NCI-H187 (cell line): ENCODE measurements around the gene PAFAH2.
"Not testable (repeated sequence)": the region's sequence is repeated elsewhere in the genome, so short reads cannot be mapped to it uniquely, and the experiment has no call there.

ENCODE experiments used
- DNase-seq, 2 experiments: peaks; one replicate each; lab custom pipeline; 2025; lab: John Stamatoyannopoulos, UW

Gene PAFAH2

DNA sequence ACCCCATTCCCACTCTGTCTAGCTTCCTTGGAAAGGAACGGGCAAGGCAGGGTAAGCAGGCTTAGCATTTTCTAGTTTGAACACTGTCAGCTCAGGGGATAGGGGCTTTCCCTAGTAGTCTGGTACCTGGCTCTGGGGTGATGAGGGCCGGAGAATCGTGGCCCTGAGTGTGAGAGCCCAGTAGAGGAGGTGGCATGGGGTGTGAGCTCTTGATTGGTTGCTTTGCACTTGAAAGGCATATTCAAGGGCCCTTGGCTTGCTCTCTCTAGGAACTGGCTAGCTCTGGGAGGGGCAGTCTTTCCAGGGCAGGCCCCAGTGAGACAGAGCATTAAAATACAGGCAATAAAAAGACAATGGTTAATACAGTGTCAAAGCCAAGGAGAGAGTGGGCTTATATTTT lies 13.0 kb upstream of the PAFAH2 start:
- peak in 1 of 2 experiments; percentile 33 for DNase-seq

- no peak for DNase-seq
Measured at GRCh38 chr1:26009796-26010447, 12.1 kb upstream of the PAFAH2 start.

DNA sequence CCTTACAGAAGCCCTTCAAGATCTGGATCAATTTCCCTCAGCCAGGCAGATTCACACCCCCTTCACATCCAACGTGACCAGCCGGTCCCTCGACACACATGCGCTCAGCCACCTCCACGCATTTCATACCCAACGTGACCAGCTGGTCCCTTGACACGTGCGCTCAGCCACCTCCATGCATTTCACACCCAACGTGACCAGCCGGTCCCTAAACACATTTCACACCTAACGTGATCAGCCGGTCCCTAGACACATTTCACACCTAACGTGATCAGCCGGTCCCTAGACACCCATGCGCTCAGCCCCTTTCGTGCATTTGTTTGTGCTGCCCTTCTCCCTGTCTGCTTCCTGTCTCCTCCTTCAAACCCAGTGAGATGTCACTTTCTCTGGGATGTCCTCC lies 8.8 kb upstream of the PAFAH2 start:
- no peak for DNase-seq

DNA sequence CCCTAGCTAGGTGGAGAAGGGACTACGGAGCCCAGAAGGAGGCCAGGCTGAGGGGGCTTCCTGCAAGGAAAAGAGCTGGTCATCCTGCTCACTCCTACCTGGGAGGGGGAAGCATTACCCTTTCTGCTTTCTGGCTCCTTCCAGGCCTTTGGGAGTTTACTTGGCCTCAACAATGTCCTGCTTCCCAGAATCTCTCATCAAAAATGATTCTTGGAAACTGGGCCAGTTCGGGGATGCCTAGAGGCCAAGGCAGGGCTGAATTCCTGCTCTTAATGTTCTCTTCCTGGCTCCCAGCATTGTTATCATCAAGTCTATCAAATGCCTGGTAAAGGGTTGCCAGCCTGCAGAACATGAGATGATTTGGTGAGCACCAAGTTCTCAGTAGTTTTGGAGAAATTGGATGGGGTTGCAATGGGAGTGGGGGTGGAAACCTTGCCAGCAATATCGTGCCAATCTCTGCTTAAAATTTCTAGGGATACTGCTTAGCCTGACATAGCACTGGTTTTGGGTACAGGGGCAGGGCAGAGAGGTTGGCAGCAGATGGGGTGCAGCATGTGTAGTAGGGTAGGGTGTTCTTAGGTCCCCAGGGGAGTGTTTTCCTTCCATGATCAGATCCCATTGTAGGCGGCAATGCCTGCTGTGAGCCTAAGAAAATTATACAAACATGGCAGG lies 7.7 kb upstream of the PAFAH2 start:
- no peak for DNase-seq

DNA sequence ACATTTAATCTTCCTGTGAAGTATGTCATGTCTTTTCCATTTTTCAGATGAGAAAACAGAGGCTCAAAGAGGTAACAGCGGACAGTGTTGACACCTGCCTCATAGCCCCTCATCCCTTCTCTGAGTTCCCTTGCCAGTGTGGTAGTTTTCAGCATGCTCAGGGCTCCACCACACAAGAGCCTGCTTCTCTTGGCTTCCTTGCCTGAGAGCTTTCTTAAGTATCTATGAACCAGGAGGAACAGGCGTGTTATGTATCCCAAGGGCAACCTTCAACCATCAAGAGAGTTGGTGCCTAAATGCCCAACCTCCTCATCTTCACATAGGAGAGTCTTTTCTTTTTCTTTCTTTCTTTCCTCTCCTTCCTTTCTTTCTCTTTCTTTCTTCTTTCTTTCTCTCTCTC lies 5.9 kb upstream of the PAFAH2 start:
- DNase-seq: no peak

GRCh38 chr1:26003262-26003661 lies 5.4 kb upstream of the PAFAH2 start:
- DNase-seq: no peak

DNA sequence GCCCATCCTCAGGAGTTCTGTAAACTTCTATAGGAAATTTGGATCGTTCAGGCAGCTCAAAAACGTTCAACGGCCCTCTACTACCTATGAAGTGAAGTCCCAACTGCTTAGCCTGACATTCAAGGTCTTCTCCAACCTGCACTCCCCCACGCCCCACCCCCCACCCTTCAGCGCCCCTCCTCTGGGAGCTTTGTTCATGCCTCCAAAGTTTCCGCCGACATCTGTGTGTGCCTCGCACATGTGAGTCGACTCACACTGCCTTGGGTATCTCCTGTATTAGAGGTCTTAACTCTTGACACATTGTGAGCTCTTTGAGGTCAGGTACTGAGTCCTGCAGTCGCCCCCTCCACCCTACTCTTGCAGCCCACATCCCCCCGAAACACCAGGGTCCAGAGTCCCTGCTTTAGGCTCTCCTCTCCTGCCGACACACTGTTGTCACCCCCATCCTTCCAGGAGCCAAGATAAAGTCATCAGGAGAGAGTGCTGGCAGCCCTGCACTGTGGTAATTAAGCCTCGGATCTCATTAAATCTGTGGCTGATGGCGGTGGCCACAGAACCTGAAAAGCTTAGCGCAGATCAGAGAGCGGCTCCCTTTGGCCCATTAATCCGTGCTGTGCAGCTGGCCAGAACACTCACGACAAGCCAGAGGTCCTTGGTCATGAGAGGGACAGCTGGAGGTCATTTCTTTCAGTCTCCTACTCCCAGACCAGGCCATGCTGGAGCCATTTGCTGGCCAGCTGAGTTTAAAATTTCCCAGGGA lies 1.4 kb upstream of the PAFAH2 start:
- no peak for DNase-seq

DNA sequence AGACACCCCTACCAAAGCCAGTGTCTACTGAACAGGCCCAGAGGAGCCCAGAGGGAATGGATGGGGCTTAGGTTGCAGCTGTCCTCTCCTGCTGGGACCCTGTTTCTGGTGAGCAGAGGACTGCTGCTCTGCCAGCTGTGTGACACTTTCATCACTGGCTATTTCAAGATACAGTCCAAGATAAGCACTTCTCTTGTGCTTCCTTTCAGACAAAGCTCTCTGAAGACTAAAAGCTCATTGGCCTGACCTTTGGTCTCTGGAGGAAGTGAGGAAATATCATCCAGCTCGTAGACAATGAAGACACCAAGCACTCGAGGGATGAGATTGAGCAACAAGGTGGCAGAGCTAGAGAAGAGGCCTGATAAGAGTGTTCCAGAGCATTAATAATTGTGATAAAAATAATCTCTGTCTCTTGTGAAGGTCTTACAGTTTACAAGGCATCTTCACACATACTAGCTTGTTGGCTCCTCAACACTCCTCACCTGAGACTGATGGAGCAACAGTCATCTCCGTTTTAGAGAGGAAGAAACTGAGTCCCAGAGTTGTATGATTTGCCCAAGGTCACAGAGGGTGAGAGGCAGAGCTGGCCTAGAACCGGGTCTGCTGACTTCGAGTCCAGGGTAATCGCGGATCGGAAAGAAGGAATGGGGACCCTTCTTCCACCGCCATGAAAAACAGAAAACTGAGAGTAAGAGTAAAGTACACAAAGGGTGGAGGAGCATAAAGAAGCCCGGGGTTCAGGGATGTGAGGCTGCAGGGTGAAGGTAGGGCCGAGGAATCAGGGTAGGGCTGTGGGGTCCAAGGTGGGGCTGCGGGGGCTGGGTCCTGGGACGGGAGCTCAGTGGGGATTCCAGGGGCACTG lies 666 bp downstream of the PAFAH2 start:
- no peak for DNase-seq

GRCh38 chr1:25994402-25995150 lies 3.3 kb downstream of the PAFAH2 start:
- no peak for DNase-seq

- no peak for DNase-seq
Measured at GRCh38 chr1:25993197-25993951, 4.5 kb downstream of the PAFAH2 start.

DNA sequence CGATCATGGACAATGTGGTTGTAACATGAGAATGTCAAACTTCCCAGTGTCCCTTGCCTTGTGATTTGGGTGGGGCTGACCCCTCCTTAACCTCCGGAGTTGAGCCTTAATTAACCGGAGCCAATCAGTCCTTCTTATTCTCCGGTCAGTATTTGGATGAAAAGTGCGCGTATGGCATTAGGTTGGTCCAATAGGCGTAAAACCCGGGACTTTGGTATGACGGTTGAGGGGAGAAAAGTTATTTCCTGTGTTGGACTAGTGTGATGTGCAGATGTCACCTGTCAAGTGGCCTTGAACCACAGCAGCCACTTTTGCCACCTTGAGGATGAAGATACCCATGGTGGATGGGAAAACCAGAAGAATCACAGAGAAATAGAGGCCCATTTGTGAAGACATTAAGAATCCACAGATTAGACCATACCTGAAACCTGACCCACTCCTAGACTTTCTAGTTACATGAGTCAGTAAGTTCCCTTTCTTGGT lies 5.1 kb downstream of the PAFAH2 start:
- no peak for DNase-seq

DNA sequence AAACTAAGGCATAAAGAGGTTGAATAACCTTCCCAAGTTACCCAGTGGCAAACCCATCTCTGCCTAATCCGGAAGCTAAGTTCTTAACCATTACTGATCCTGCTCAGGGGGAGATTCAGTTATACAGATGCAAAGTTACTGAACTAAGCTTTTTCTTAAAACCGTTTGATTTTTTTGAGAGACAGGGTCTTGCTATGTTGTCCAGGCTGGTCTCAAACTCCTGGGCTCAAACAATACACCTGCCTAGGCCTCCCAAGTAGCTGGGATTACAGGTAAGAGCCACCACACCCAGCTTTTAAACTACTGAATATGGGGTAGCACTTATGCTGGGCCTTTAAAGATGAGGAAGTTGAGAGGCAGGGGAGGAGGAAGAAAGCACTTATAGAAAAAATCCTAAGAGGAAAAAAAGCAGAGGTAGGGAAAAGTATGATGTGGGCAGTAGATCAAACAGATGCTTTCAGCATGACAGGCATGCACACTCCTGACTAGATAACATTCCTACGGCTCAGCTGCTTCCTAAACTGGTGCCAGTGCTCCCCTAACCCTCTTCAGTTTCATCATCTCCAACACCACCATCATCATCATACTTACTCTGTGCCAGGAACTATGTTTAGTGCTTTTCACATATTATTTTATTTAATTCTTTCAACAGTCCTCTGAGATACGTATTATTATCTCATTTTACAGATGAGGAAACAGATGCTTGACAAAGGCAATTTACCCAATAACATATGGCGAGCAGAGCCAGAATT lies 5.8 kb downstream of the PAFAH2 start:
- DNase-seq: no peak

GRCh38 chr1:25990702-25991395 lies 7.0 kb downstream of the PAFAH2 start:
- no peak for DNase-seq

DNA sequence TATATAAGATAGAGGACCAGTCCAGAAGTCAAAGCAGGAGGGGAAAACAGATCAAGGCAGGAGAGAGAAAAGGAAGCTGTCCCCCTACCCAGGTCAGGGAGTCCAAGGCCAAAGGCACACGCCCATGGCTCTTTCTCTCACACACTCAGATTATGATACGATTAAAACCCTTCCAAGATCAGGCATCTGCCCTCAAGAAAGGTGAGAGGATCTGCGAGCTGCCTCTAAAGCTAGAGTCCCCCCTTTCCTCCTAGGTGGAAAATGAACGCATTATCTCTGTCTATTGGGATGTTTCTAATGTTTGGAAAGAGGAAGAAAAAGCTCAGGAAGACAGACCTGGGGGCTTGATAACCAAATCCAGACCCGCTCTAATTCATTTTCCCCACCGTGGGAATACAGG lies 7.6 kb downstream of the PAFAH2 start:
- no peak for DNase-seq

DNA sequence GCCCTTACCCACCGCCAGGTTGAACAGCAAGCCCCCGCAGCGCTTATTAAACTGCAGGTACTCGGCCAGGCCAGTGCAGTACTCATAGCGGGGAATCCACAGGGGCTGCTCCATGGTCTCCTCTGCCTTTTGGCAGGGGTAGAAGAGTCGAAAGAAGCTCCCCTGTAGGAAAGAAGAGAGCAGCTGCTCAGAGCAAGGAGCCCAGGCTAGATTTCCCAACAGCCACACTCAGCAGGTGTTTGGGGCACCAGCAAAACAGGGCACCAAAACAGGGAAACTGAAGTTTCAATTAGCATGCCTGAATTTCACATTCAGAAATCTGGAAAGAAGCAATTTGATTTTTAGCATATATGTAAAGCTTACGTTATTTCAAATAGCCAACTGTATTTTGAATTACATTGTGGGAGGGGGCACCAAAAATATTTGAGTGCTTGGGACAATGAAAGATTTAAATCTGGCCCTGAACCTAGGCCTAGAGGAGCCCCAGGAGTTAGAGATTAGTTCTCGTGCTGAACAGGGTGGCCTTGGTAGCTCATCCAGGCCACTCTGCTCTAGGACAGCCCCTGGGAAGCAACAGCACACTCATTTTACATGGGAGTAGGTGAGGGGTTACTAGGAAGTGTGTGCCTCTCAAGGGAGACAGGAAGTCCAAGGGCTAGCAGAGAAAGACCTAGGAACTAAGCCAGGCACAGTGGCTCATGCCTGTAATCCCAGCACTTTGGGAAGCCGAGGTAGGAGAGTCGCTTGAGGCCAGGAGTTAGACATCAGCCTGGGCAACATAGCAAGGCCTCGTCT lies 8.2 kb downstream of the PAFAH2 start:
- no peak for DNase-seq

DNA sequence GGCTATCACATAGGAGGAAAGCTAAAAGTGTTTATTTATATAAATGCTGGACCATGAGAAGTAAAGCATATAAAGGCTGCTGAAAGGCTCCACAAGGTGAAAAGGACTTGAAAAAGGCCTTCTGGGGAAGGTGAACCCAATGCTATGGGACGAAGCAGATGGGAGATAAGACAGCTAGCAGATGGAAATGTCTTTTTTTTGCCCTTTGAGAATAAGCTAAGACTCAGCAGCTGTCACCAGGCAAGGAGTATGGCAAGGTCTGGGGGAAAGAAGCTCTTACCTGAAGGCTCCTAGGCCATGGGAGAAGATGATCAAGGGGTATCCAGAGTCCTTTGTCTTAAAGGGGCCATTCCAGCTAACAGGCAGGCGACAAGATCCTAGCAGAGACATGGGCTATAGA lies 9.9 kb downstream of the PAFAH2 start:
- no peak for DNase-seq

GRCh38 chr1:25986773-25987172 lies 11.1 kb downstream of the PAFAH2 start:
- DNase-seq: not testable (repeated sequence)

DNA sequence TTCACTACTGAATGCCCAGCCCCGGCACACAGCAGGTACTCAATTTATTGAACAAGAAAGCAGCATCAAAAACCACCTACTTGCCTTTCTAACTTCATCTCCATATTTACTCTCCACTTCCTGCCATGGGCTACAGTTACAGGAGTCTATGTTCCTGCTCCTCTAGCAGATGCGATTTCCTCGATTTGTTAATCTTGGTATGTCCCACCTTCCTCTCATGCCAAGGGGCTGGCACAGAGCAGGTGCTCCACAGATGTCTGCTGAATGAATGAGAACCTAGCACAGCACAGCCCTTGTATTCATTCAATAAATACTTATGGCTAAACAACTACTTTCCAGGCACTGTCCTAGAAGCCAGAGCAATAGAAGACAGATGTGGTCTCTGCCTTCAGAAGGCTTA lies 12.2 kb downstream of the PAFAH2 start:
- DNase-seq: no peak
